Upper lobe of right lung (tissue), 1 donor: Measurements from ENCODE around the gene RIPOR1. TPM values are rescaled to one million over a fixed set of nuclear protein-coding genes. Genes with fewer than 3 reads are reported as not detected.

Experiments used
- ATAC-seq: fragments of 200-7000 bp; cut with Tn5 transposase; one replicate; pipeline ENCODE4 v1.9.1; 2020; ENCODE audit warnings: mild to moderate bottlenecking, moderate library complexity
- DNase-seq: peaks from one replicate; pipeline ENCODE4 v3.0.0-alpha.2; 2020
- H3K27ac ChIP-seq: fragments of 200-600 bp; one replicate; pipeline ENCODE4 v1.8.0; 2022
- H3K27me3 ChIP-seq: fragments of 200-600 bp; one replicate; pipeline ENCODE4 v1.8.0; 2022; ENCODE audit warnings: mild to moderate bottlenecking
- H3K36me3 ChIP-seq: fragments of 200-600 bp; one replicate; pipeline ENCODE4 v1.8.0; 2022
- H3K4me1 ChIP-seq: fragments of 200-600 bp; one replicate; pipeline ENCODE4 v1.8.0; 2022
- H3K4me3 ChIP-seq: fragments of 200-600 bp; one replicate; pipeline ENCODE4 v1.8.0; 2022; ENCODE audit warnings: mild to moderate bottlenecking
- H3K9me3 ChIP-seq: fragments of 200-600 bp; one replicate; pipeline ENCODE4 v1.8.0; 2022
- CTCF ChIP-seq: fragments of 200-600 bp; IDR thresholded peaks from one replicate; pipeline ENCODE4 v1.8.0; 2022; ENCODE audit warnings: antibody characterized with exemption
- intact Hi-C: fragments of 100-400 bp; cut with DNase I; formaldehyde crosslinking; loops from one replicate; pipeline ENCODE4 v1.11.0; 2022
- total RNA-seq: library from RNA; stranded (reverse); fragmentation: NEBNext Ultra II Directional; extraction: Animal tissue kit (Norgen Biotek cat#: 25700); gene quantifications from one replicate; pipeline ENCODE4 v1.2.1, GENCODE V29; 2021
- donor health status: DM: no; HTN: yes; CAD: no; lungs with severe emphysema.

The RIPOR1 gene
- total RNA-seq, 1 donor from 2014 or later: 133 TPM

GRCh38 chr16:67551972-67552371 lies 23.3 kb downstream of the RIPOR1 start:
- Histone ChIP-seq H3K36me3 (peaks cover 10% of the 10 kb centered on the region), H3K27ac (no peak overlapping the region), H3K9me3 (no peaks in the 10 kb centered on the region), H3K4me3 (no peak overlapping the region), H3K4me1 (peaks cover 32% of the 10 kb centered on the region), H3K27me3 (no peaks in the 10 kb centered on the region)
- ATAC-seq: no peak
- TF ChIP-seq CTCF: no peak
- DNase-seq: no peak
- intact Hi-C loops: no loop called here

GRCh38 chr16:67552476-67552875 lies 23.8 kb downstream of the RIPOR1 start:
- Histone ChIP-seq H3K4me3 (no peak overlapping the region), H3K27me3 (no peaks in the 10 kb centered on the region), H3K9me3 (no peaks in the 10 kb centered on the region), H3K36me3 (peaks cover 6% of the 10 kb centered on the region), H3K4me1 (peaks cover 27% of the 10 kb centered on the region), H3K27ac (peak overlapping the region; percentile 47)
- TF ChIP-seq CTCF: no peak
- no peak for DNase-seq
- intact Hi-C loops: no loop called here
- no peak for ATAC-seq

- H3K9me3 ChIP-seq: no peaks in the 10 kb centered on the region
- H3K36me3 ChIP-seq: no peaks in the 10 kb centered on the region
- no peaks in the 10 kb centered on the region for H3K27me3 ChIP-seq
- H3K27ac ChIP-seq: peak overlapping the region; percentile 42
- no peak for TF ChIP-seq CTCF
- ATAC-seq (no peak), DNase-seq (no peak)
- H3K4me3 ChIP-seq: no peak overlapping the region
- peaks cover 20% of the 10 kb centered on the region for H3K4me1 ChIP-seq
- intact Hi-C loops: no loop called here
Observed at GRCh38 chr16:67555795-67556212, 27.2 kb downstream of the RIPOR1 start.

- intact Hi-C loops: no loop called here
- Histone ChIP-seq H3K27ac (no peak overlapping the region), H3K4me3 (no peak overlapping the region), H3K9me3 (no peaks in the 10 kb centered on the region), H3K4me1 (peaks cover 21% of the 10 kb centered on the region), H3K27me3 (no peaks in the 10 kb centered on the region), H3K36me3 (no peaks in the 10 kb centered on the region)
- ATAC-seq (no peak), DNase-seq (no peak)
- TF ChIP-seq CTCF: no peak
Observed at GRCh38 chr16:67558859-67559258, 30.2 kb downstream of the RIPOR1 start.

GRCh38 chr16:67560827-67561342 lies 32.3 kb downstream of the RIPOR1 start:
- TF ChIP-seq CTCF: no peak
- H3K4me3 ChIP-seq: no peak overlapping the region
- H3K9me3 ChIP-seq: no peaks in the 10 kb centered on the region
- ATAC-seq (no peak), DNase-seq (no peak)
- H3K36me3 ChIP-seq: no peaks in the 10 kb centered on the region
- peak overlapping the region; percentile 83 for H3K27ac ChIP-seq
- no peaks in the 10 kb centered on the region for H3K27me3 ChIP-seq
- H3K4me1 ChIP-seq: peaks cover 32% of the 10 kb centered on the region
- intact Hi-C loops: loop anchor here (10.0 kb wide), 1 partner anchor 104 kb away; the partner anchor contains the start of genes ACD, C16orf86, ENKD1 and PARD6A

- Histone ChIP-seq H3K4me3 (peak overlapping the region; percentile 96), H3K27me3 (no peaks in the 10 kb centered on the region), H3K27ac (peak overlapping the region; percentile 83), H3K4me1 (peaks cover 28% of the 10 kb centered on the region), H3K9me3 (no peaks in the 10 kb centered on the region), H3K36me3 (no peaks in the 10 kb centered on the region)
- TF ChIP-seq CTCF: no peak
- no peak for DNase-seq
- ATAC-seq: no peak
- intact Hi-C loops: loop anchor here (10.0 kb wide), 1 partner anchor 103 kb away; the partner anchor contains the start of genes ACD, C16orf86, ENKD1 and PARD6A
Observed at GRCh38 chr16:67561501-67561823, 32.8 kb downstream of the RIPOR1 start.
